COLO668 (cell line): ENCODE data around the gene GLRA3.
"Not testable (repeated sequence)": the region's sequence is repeated elsewhere in the genome, so short reads cannot be mapped to it uniquely, and the experiment has no call there.

Experiments
- DNase-seq: peaks from one replicate; lab custom pipeline; 2025; ENCODE audit not compliant: unreplicated experiment; lab: John Stamatoyannopoulos, UW

GLRA3 gene

GRCh38 chr4:174714393-174715211 lies 114.4 kb downstream of the GLRA3 start:
- DNase-seq, result peak; percentile 13

- DNase-seq, result no peak
Observed at GRCh38 chr4:174713821-174714220, 115.2 kb downstream of the GLRA3 start.

- DNase-seq, result no peak
Observed at GRCh38 chr4:174713181-174713580, 115.9 kb downstream of the GLRA3 start.

GRCh38 chr4:174709526-174709925 lies 119.5 kb downstream of the GLRA3 start:
- DNase-seq, result no peak

GRCh38 chr4:174708381-174708780 lies 120.7 kb downstream of the GLRA3 start:
- no peak for DNase-seq

- DNase-seq, result no peak
Observed at GRCh38 chr4:174707902-174708301, 121.1 kb downstream of the GLRA3 start.

GRCh38 chr4:174707051-174707676 lies 121.9 kb downstream of the GLRA3 start:
- no peak for DNase-seq

- no peak for DNase-seq
Observed at GRCh38 chr4:174702979-174703478, 126.0 kb downstream of the GLRA3 start.

GRCh38 chr4:174699654-174700053 lies 129.4 kb downstream of the GLRA3 start:
- DNase-seq, result no peak

GRCh38 chr4:174697896-174698295 lies 131.2 kb downstream of the GLRA3 start:
- no peak for DNase-seq

- no peak for DNase-seq
Observed at GRCh38 chr4:174697202-174697601, 131.8 kb downstream of the GLRA3 start.

GRCh38 chr4:174696657-174697056 lies 132.4 kb downstream of the GLRA3 start:
- DNase-seq, result no peak

GRCh38 chr4:174691876-174692275 lies 137.2 kb downstream of the GLRA3 start:
- DNase-seq, result not testable (repeated sequence)

GRCh38 chr4:174690665-174691064 lies 138.4 kb downstream of the GLRA3 start:
- no peak for DNase-seq

GRCh38 chr4:174689618-174690017 lies 139.4 kb downstream of the GLRA3 start:
- DNase-seq, result no peak

- DNase-seq, result no peak
Observed at GRCh38 chr4:174686826-174687225, 142.2 kb downstream of the GLRA3 start.

- no peak for DNase-seq
Observed at GRCh38 chr4:174681723-174682300, 147.2 kb downstream of the GLRA3 start.

GRCh38 chr4:174674305-174674840 lies 154.7 kb downstream of the GLRA3 start:
- no peak for DNase-seq

- no peak for DNase-seq
Observed at GRCh38 chr4:174673865-174674264, 155.2 kb downstream of the GLRA3 start.

- DNase-seq, result no peak
Observed at GRCh38 chr4:174672276-174672675, 156.8 kb downstream of the GLRA3 start.

GRCh38 chr4:174669270-174669669 lies 159.8 kb downstream of the GLRA3 start:
- no peak for DNase-seq

- no peak for DNase-seq
Observed at GRCh38 chr4:174665799-174666198, 163.2 kb downstream of the GLRA3 start.
